ENCODE results near the gene PGPEP1.
"Not testable (repeated sequence)": the region's sequence is repeated elsewhere in the genome, so short reads cannot be mapped to it uniquely, and the experiment has no call there.

Gene PGPEP1

GRCh38 chr19:18330868-18331267 is 9.5 kb upstream of the PGPEP1 start:
- no peak for DNase-seq

GRCh38 chr19:18332917-18333530 is 7.4 kb upstream of the PGPEP1 start:
- no peak for DNase-seq

- DNase-seq, result no peak
These were observed 6.7 kb upstream of the PGPEP1 start for GRCh38 chr19:18333680-18334079.

- DNase-seq, result no peak
These were observed 4.3 kb upstream of the PGPEP1 start for GRCh38 chr19:18336121-18336520.

- no peak for DNase-seq
These were observed 1.9 kb upstream of the PGPEP1 start for GRCh38 chr19:18338541-18338940.

- no peak for DNase-seq
These were observed 675 bp upstream of the PGPEP1 start for GRCh38 chr19:18339723-18340122.

GRCh38 chr19:18340990-18341868 is 831 bp downstream of the PGPEP1 start:
- DNase-seq, result no peak

- DNase-seq, result no peak
These were observed 1.8 kb downstream of the PGPEP1 start for GRCh38 chr19:18342090-18342632.

GRCh38 chr19:18344582-18344950 is 4.2 kb downstream of the PGPEP1 start:
- DNase-seq, result no peak

- DNase-seq, result no peak
These were observed 4.9 kb downstream of the PGPEP1 start for GRCh38 chr19:18345296-18345695.

GRCh38 chr19:18346091-18346490 is 5.7 kb downstream of the PGPEP1 start:
- no peak for DNase-seq

GRCh38 chr19:18348171-18348570 is 7.8 kb downstream of the PGPEP1 start:
- no peak for DNase-seq

- DNase-seq, result not testable (repeated sequence)
These were observed 8.5 kb downstream of the PGPEP1 start for GRCh38 chr19:18348818-18349339.

GRCh38 chr19:18349524-18350128 is 9.2 kb downstream of the PGPEP1 start:
- DNase-seq, result no peak

- no peak for DNase-seq
These were observed 10.1 kb downstream of the PGPEP1 start for GRCh38 chr19:18350490-18350889.

GRCh38 chr19:18351544-18351943 is 11.1 kb downstream of the PGPEP1 start:
- no peak for DNase-seq

- no peak for DNase-seq
These were observed 13.1 kb downstream of the PGPEP1 start for GRCh38 chr19:18353378-18354005.

GRCh38 chr19:18354743-18355142 is 14.3 kb downstream of the PGPEP1 start:
- not testable (repeated sequence) for DNase-seq

- no peak for DNase-seq
These were observed 16.6 kb downstream of the PGPEP1 start for GRCh38 chr19:18357041-18357440.

GRCh38 chr19:18361646-18362045 is 21.2 kb downstream of the PGPEP1 start:
- no peak for DNase-seq

GRCh38 chr19:18362934-18363542 is 22.6 kb downstream of the PGPEP1 start:
- no peak for DNase-seq

- no peak for DNase-seq
These were observed 23.4 kb downstream of the PGPEP1 start for GRCh38 chr19:18363787-18364186.
